Stimulated activated naive B cell treated with anti-CD40 and anti-IgM and Interleukin-4, amounts not matched to agents 10 μg/mL and 1 μg/mL and 100 μg/mL, for 72 hours (primary cell): Measurements from ENCODE around the gene AOX1.

Source experiments
- ATAC-seq, 2 donors: fragments of 150-1000 bp; cut with Tn5 transposase; replicated peaks; 2 replicates each; pipeline ENCODE4 v1.10.0; 2021; ENCODE audit warnings: moderate library complexity in 1 of 2
- DNase-seq: peaks from one replicate; pipeline ENCODE4 v3.0.0; 2021
- H3K27ac Mint-ChIP-seq: one replicate; pipeline ENCODE4 v1.8.0; 2022; ENCODE audit warnings: mild to moderate bottlenecking, mixed read lengths
- H3K27me3 Mint-ChIP-seq, 2 donors: one replicate each; pipeline ENCODE4 v1.8.0; 2022; ENCODE audit warnings: mixed read lengths in 2 of 2
- H3K36me3 Mint-ChIP-seq, 2 donors: one replicate each; pipeline ENCODE4 v1.8.0; 2022; ENCODE audit warnings: mixed read lengths in 2 of 2, mild to moderate bottlenecking in 1 of 2
- H3K4me1 Mint-ChIP-seq, 2 donors: one replicate each; pipeline ENCODE4 v1.8.0; 2022; ENCODE audit warnings: mixed read lengths in 2 of 2, mild to moderate bottlenecking in 1 of 2
- H3K4me3 Mint-ChIP-seq, 2 donors: one replicate each; pipeline ENCODE4 v1.8.0; 2022; ENCODE audit warnings: mild to moderate bottlenecking in 2 of 2, mixed read lengths in 2 of 2, moderate library complexity in 1 of 2
- H3K9me3 Mint-ChIP-seq, 2 donors: one replicate each; pipeline ENCODE4 v1.8.0; 2022; ENCODE audit warnings: mixed read lengths in 2 of 2, mild to moderate bottlenecking in 1 of 2

AOX1 gene

GRCh38 chr2:200655918-200656580 lies 70.2 kb downstream of the AOX1 start:
- H3K36me3 Mint-ChIP-seq = no peaks in the 10 kb centered on the region
- H3K4me1 Mint-ChIP-seq = no peaks in the 10 kb centered on the region
- H3K9me3 Mint-ChIP-seq = no peaks in the 10 kb centered on the region
- ATAC-seq (no peak), DNase-seq (no peak)
- H3K27ac Mint-ChIP-seq = no peak overlapping the region
- no peak overlapping the region for H3K4me3 Mint-ChIP-seq
- H3K27me3 Mint-ChIP-seq = no peaks in the 10 kb centered on the region

- H3K36me3 Mint-ChIP-seq = no peaks in the 10 kb centered on the region
- no peak for ATAC-seq
- DNase-seq = no peak
Measured at GRCh38 chr2:200658278-200658864, 72.6 kb downstream of the AOX1 start.

GRCh38 chr2:200659410-200659809 lies 73.6 kb downstream of the AOX1 start:
- Mint-ChIP-seq H3K27ac (no peak overlapping the region), H3K27me3 (no peaks in the 10 kb centered on the region), H3K9me3 (no peaks in the 10 kb centered on the region)

More at GRCh38 chr2:200658278-200658864, 72.6 kb downstream of the AOX1 start:
- Mint-ChIP-seq H3K4me1 (no peaks in the 10 kb centered on the region), H3K9me3 (no peaks in the 10 kb centered on the region), H3K27me3 (no peaks in the 10 kb centered on the region), H3K4me3 (no peak overlapping the region), H3K27ac (no peak overlapping the region)

GRCh38 chr2:200661477-200661876 lies 75.7 kb downstream of the AOX1 start:
- H3K27me3 Mint-ChIP-seq = no peaks in the 10 kb centered on the region
- no peaks in the 10 kb centered on the region for H3K4me1 Mint-ChIP-seq
- no peak overlapping the region for H3K4me3 Mint-ChIP-seq
- H3K9me3 Mint-ChIP-seq = no peaks in the 10 kb centered on the region
- no peak overlapping the region for H3K27ac Mint-ChIP-seq
- no peaks in the 10 kb centered on the region for H3K36me3 Mint-ChIP-seq
- no peak for ATAC-seq
- no peak for DNase-seq

More at GRCh38 chr2:200659410-200659809, 73.6 kb downstream of the AOX1 start:
- H3K4me1 Mint-ChIP-seq = no peaks in the 10 kb centered on the region
- ATAC-seq (no peak), DNase-seq (no peak)
- H3K4me3 Mint-ChIP-seq = no peak overlapping the region
- H3K36me3 Mint-ChIP-seq = no peaks in the 10 kb centered on the region

- peaks cover 0 to 2% of the 10 kb centered on the region in 2 donors for H3K4me1 Mint-ChIP-seq
- no peaks in the 10 kb centered on the region for H3K9me3 Mint-ChIP-seq
- DNase-seq (no peak), ATAC-seq (no peak)
- H3K36me3 Mint-ChIP-seq = no peaks in the 10 kb centered on the region
- no peak overlapping the region for H3K4me3 Mint-ChIP-seq
- peaks cover 0 to 5% of the 10 kb centered on the region in 2 donors for H3K27me3 Mint-ChIP-seq
- no peak overlapping the region for H3K27ac Mint-ChIP-seq
Measured at GRCh38 chr2:200662727-200663126, 76.9 kb downstream of the AOX1 start.

GRCh38 chr2:200664770-200665494 lies 79.1 kb downstream of the AOX1 start:
- DNase-seq = no peak
- H3K27me3 Mint-ChIP-seq = peaks cover under 1 to 8% of the 10 kb centered on the region in 2 donors
- no peaks in the 10 kb centered on the region for H3K9me3 Mint-ChIP-seq
- H3K27ac Mint-ChIP-seq = no peak overlapping the region
- H3K4me3 Mint-ChIP-seq = no peak overlapping the region
- H3K36me3 Mint-ChIP-seq = no peaks in the 10 kb centered on the region
- no peak for ATAC-seq
- H3K4me1 Mint-ChIP-seq = peaks cover 2 to 4% of the 10 kb centered on the region in 2 donors

GRCh38 chr2:200665626-200666453 lies 80.0 kb downstream of the AOX1 start:
- H3K4me3 Mint-ChIP-seq = no peak overlapping the region
- H3K4me1 Mint-ChIP-seq = peaks cover 2 to 4% of the 10 kb centered on the region in 2 donors
- H3K36me3 Mint-ChIP-seq = no peaks in the 10 kb centered on the region
- peaks cover 6 to 13% of the 10 kb centered on the region in 2 donors for H3K27me3 Mint-ChIP-seq
- no peak for ATAC-seq
- no peak for DNase-seq
- H3K27ac Mint-ChIP-seq = no peak overlapping the region
- H3K9me3 Mint-ChIP-seq = no peaks in the 10 kb centered on the region

GRCh38 chr2:200667413-200667812 lies 81.6 kb downstream of the AOX1 start:
- H3K36me3 Mint-ChIP-seq = no peaks in the 10 kb centered on the region
- DNase-seq (no peak), ATAC-seq (no peak)
- H3K27me3 Mint-ChIP-seq = peaks cover 6 to 13% of the 10 kb centered on the region in 2 donors
- H3K9me3 Mint-ChIP-seq = no peaks in the 10 kb centered on the region
- no peak overlapping the region for H3K27ac Mint-ChIP-seq
- H3K4me1 Mint-ChIP-seq = peaks cover 2 to 4% of the 10 kb centered on the region in 2 donors
- no peak overlapping the region for H3K4me3 Mint-ChIP-seq

GRCh38 chr2:200668478-200668877 lies 82.7 kb downstream of the AOX1 start:
- Mint-ChIP-seq H3K9me3 (no peaks in the 10 kb centered on the region), H3K27ac (no peak overlapping the region), H3K4me3 (no peak overlapping the region), H3K4me1 (peaks cover 2 to 4% of the 10 kb centered on the region in 2 donors), H3K36me3 (no peaks in the 10 kb centered on the region), H3K27me3 (peaks cover 6 to 16% of the 10 kb centered on the region in 2 donors)
- DNase-seq (no peak), ATAC-seq (no peak)

- peaks cover 6 to 22% of the 10 kb centered on the region in 2 donors for H3K27me3 Mint-ChIP-seq
- no peaks in the 10 kb centered on the region for H3K9me3 Mint-ChIP-seq
Measured at GRCh38 chr2:200669308-200669707, 83.5 kb downstream of the AOX1 start.

GRCh38 chr2:200670313-200670712 lies 84.5 kb downstream of the AOX1 start:
- Mint-ChIP-seq H3K27me3 (peaks cover 6 to 22% of the 10 kb centered on the region in 2 donors), H3K9me3 (no peaks in the 10 kb centered on the region), H3K27ac (no peak overlapping the region), H3K4me3 (no peak overlapping the region), H3K4me1 (peaks cover 2 to 4% of the 10 kb centered on the region in 2 donors), H3K36me3 (no peaks in the 10 kb centered on the region)
- DNase-seq (no peak), ATAC-seq (no peak)

More at GRCh38 chr2:200669308-200669707, 83.5 kb downstream of the AOX1 start:
- no peak overlapping the region for H3K4me3 Mint-ChIP-seq
- ATAC-seq = no peak
- H3K36me3 Mint-ChIP-seq = no peaks in the 10 kb centered on the region
- DNase-seq = no peak
- H3K27ac Mint-ChIP-seq = no peak overlapping the region
- H3K4me1 Mint-ChIP-seq = peaks cover 2 to 4% of the 10 kb centered on the region in 2 donors

- peaks cover 6 to 22% of the 10 kb centered on the region in 2 donors for H3K27me3 Mint-ChIP-seq
- DNase-seq (no peak), ATAC-seq (no peak)
- H3K4me1 Mint-ChIP-seq = peaks cover 2 to 4% of the 10 kb centered on the region in 2 donors
- H3K9me3 Mint-ChIP-seq = no peaks in the 10 kb centered on the region
- no peak overlapping the region for H3K4me3 Mint-ChIP-seq
- no peak overlapping the region for H3K27ac Mint-ChIP-seq
- no peaks in the 10 kb centered on the region for H3K36me3 Mint-ChIP-seq
Measured at GRCh38 chr2:200670751-200671150, 84.9 kb downstream of the AOX1 start.

- H3K27ac Mint-ChIP-seq = no peak overlapping the region
- H3K36me3 Mint-ChIP-seq = no peaks in the 10 kb centered on the region
- ATAC-seq (no peak), DNase-seq (no peak)
- no peak overlapping the region for H3K4me3 Mint-ChIP-seq
- no peaks in the 10 kb centered on the region for H3K9me3 Mint-ChIP-seq
- H3K4me1 Mint-ChIP-seq = peaks cover 0 to 4% of the 10 kb centered on the region in 2 donors
- H3K27me3 Mint-ChIP-seq = peaks cover 6 to 17% of the 10 kb centered on the region in 2 donors
Measured at GRCh38 chr2:200673191-200673590, 87.4 kb downstream of the AOX1 start.

GRCh38 chr2:200674837-200675236 lies 89.0 kb downstream of the AOX1 start:
- no peaks in the 10 kb centered on the region for H3K36me3 Mint-ChIP-seq
- no peaks in the 10 kb centered on the region for H3K9me3 Mint-ChIP-seq
- ATAC-seq = no peak
- no peak overlapping the region for H3K4me3 Mint-ChIP-seq
- no peak for DNase-seq
- H3K27ac Mint-ChIP-seq = no peak overlapping the region
- H3K4me1 Mint-ChIP-seq = no peaks in the 10 kb centered on the region
- peaks cover 6 to 14% of the 10 kb centered on the region in 2 donors for H3K27me3 Mint-ChIP-seq
